ENCODE data around the gene RAI1.

Gene RAI1

DNA sequence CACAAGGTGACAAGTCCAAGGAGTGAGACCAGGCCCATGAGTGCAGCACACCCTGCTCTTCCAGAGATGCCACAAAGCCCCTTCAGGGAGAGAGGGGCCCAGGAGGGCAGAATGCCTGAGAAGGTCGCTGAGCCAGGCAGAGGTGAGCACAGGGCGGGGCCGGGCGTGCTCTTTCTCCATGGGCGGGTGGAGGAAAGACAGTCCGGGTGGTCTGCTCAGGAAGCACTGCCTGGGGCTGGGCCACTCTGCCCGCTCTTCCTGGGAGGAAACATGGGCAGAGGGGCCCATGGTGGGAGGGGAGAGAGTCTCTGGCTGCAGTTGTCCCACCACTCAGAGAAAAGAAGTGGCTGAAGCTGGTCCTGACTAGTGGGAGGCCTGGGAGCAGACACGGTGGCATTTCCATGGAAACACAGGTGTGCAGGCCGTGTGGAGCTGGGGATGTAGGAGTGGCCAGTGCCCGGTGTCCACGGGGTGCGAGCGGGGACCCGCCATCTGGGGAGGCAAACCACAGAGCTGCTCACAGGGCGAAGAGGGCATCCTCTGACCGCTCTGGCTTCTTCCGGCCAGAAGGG, 165.9 kb downstream of the RAI1 start:
- no peak for DNase-seq (ENCODE audit: low read depth)

DNA sequence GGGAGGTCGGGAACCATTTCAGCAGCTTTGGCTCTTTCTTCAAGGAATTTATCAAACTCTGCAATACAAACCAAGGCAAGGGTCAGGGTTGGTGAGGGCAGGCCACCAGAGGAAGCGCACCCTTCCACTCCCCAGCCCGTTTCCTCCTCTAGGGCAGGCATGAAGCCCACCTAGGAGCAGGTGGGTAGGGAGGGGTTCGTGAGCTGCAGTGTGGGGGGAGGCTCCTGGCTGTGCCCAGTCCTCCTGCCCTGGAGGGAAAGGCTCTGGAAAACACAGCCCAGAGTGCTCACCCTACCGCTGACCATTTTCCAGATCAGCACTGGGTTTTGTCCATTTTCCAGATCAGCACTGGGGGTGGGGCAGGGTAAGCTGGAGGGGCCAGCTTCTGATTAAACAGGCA, 166.5 kb downstream of the RAI1 start:
- DNase-seq (ENCODE audit: low read depth), result no peak

GRCh38 chr17:17848311-17849082, 167.2 kb downstream of the RAI1 start:
- DNase-seq (ENCODE audit: low read depth), result no peak

DNA sequence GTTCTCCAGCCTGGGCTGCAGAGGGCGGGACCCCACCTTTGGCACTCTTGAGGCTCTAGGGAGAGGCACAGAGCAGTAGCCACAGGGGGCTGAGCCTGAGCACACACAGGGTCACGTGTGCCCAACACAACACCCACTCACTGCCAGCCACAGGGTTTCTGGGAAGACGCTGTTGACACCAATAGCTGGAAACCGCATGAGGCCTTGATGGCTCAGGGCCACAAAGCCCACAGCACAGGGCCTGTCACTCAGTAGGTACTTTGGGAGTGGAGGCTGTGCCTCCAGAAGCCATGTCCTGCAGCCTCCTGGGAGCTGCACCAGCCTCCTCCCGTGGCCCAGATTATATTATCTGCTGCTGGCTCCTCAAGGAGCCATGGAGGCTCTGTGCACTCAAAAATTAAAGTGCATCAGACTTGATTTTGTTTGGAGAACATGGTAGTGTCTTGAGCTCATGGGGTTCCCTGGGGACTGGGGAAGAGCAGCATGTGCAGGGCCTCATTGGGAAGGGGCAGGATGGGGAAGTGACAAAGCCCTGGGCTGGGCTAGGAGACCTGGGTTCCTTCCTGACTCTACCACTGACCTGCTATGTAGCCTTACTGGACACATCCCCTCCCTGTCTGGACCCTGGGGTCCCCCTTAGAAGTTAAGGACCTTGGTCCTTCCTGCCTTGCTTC, 168.0 kb downstream of the RAI1 start:
- peak; percentile 73 for DNase-seq (ENCODE audit: low read depth)

DNA sequence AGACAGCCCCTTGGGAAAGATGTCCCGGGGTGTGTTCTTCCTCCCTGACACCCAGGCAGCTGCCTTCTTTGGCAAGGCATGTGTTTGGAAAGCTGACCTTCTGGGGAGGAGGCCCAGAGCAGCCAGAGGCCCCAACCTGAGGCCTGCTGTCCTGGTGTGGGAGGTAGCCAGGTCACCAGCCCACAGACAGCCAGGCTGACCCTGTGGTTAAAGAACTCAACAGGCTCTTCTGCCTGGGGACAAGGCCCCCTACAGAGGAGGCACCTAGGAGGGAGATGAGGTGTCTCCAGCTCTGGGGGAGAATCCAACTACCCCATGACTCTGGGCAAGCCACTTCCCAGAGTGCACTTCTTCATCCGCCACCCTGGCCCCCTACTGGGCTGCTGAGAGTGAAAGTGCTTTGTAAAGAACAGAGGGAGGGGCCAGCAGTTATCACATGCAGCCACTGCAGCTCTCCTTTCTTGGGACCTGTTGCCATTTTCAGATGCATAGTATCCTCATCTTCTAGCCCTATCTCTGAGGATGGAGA, 168.7 kb downstream of the RAI1 start:
- peak; percentile 47 for DNase-seq (ENCODE audit: low read depth)

DNA sequence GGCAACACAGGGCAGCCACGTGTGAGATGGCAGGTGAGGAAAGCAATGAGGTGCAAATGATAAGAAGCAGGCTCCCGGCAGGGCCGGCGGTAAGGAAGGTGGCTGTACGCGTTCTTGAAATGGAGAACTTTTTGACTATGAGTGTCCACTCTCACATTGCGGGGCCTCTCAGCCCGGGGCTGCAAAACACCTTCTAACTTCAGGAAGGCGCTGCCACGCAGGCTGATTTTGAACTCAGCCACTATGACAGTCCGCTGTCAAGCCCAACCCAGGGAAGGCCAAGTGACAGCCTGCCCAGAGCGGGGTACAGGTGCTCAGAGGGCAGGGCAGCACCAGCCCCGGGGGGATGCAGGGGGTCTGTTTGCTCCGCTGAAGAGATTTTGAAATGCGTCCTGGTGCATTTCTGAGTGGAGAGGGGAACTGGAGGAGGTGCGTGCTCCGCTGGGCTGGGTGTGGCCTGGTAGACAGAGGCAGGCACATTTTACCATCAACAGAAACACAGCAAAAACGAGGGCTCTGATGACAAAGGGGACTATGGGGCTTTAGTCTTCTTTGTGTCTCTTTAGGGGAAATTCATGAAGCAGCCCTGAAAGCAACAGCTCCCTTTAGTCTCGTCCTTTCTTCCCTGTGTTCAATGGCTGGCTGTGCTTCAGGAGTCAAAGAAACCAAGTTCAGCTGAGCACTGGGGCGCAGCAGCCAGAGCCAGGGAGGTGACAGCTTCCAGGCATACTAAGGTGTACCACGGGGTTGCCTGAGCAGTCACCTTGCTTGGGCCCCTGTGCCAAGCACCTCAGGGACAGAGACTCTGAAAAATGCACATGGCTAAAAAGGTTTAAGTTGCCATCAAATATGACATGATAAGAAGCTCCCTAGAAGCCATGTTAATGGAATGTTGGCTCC, 170.1 kb downstream of the RAI1 start:
- DNase-seq (ENCODE audit: low read depth), result no peak

DNA sequence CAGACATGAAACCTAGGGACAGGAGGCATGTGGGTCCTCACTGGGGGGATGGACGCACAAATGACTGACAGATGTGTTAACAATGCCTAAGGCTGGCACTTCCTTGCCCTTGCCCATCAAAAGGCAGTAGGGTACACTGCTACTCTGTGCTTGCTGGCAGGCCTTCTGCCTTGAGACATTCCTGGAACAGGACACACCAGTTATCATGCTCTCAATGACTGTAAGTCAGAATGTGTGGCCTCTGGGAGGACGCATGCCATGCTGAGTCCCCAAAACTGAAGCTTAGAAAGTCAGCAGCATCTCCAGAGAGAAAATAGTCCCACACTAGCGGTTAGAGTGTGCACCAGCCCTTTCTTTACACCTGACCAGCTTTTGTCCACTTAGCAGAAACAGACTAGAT, 171.7 kb downstream of the RAI1 start:
- DNase-seq (ENCODE audit: low read depth), result no peak

- DNase-seq (ENCODE audit: low read depth), result no peak
Measured at GRCh38 chr17:17853811-17854447, 172.7 kb downstream of the RAI1 start.

- no peak for DNase-seq (ENCODE audit: low read depth)
Measured at GRCh38 chr17:17855976-17856375, 174.7 kb downstream of the RAI1 start.

- no peak for DNase-seq (ENCODE audit: low read depth)
Measured at GRCh38 chr17:17856386-17856785, 175.1 kb downstream of the RAI1 start.

GRCh38 chr17:17857496-17857895, 176.2 kb downstream of the RAI1 start:
- no peak for DNase-seq (ENCODE audit: low read depth)

DNA sequence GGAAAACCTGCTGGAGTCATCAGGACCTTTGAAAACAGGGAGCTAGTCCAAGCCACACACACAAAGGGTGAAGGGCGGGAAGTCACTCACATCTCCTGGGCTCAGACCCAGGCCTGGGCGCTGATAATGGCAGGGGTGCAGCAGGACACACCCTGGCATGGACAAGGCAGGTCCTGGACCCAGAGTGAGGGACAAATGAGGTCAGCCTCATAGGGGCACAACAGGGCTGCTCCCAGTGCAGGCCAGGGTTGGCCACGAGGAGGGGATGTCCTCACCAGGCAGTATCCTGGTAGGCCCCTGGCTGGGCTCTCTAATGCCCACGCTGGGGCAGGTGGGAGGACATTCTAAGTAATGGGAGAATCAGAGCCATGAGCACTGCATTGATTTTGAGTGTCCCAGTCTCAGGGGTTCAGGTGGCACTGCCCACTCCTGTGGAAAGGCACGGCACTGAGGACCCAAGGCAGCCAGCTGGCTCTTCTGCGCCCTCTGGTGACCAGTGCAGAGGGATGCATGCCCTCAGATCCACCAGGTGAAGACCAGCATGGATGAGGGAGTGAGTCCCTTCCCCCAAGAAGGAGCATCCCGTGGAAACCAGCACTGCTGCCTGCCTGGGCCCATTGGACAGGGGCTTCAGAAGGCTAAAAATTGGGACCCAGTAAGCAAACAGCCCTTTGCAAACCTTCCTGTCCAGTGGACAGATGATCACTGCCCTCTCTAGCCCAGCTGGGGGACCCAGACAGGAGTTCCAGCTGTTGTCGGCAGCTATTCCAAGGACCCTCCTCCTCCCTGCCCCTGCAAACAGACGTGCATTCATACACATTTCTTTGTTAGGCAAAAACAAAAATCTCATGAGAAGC, 178.9 kb downstream of the RAI1 start:
- DNase-seq (ENCODE audit: low read depth), result peak; percentile 58

DNA sequence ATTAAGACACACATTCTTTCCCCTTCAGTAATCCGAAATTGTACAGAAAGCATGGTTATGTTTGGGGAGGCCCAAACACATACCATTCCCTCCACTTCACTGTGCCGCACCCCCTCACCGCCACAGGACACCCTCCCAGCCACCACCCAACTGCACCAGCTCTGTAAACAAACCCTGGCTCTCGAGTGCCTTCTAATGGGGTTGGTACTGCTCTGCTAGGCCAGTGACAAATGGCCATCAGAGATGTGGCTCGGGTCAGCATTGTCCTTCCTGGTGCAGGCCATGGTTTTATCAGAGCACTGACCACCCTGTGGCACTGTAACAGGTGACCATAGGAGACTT, 179.5 kb downstream of the RAI1 start:
- DNase-seq (ENCODE audit: low read depth), result no peak

Measured in activated gamma-delta T cell treated with anti-CD3 and anti-CD28 coated beads, Interleukin-2, amount 50 U/mL, for 16 hours (primary cell).